HG03045 (cell line): ENCODE data around the gene CCDC93.
"Not testable (repeated sequence)": the region's sequence is repeated elsewhere in the genome, so short reads cannot be mapped to it uniquely, and the experiment has no call there.

ENCODE experiments used
- ATAC-seq: cut with Tn5 transposase; IDR thresholded peaks from one replicate; pipeline ENCODE4 v1.9.1; 2021; ENCODE audit warnings: mild to moderate bottlenecking, moderate library complexity; ENCODE audit not compliant: unreplicated experiment

Gene CCDC93

DNA sequence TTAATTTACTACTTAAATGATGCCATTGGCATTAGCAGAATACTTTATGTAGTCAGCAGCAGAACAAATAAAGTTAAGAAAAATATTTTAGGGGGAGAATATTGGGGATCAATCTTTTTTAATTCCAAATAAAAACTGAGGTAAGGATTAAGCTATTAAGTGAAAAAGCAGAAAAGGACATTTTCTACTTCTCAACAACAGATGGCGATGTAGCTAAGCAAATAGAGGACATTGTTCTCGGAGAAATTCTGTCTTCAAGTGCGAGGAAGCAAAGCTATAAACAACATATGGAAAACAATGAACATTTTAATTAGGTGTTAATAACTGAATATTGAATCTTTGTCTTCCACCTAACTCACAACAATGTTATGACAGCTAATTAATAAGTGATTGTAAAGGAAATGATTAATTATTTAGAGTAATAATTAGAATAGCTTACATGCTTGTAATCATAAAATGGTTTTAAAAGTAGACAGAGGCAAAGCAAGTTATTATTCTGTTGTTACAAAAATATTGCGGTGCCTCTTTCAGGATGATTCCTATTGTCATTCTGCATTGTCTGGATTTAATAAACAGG lies 32.9 kb upstream of the CCDC93 start:
- no peak for ATAC-seq

- no peak for ATAC-seq
Measured at GRCh38 chr2:118045286-118045685, 31.4 kb upstream of the CCDC93 start.

DNA sequence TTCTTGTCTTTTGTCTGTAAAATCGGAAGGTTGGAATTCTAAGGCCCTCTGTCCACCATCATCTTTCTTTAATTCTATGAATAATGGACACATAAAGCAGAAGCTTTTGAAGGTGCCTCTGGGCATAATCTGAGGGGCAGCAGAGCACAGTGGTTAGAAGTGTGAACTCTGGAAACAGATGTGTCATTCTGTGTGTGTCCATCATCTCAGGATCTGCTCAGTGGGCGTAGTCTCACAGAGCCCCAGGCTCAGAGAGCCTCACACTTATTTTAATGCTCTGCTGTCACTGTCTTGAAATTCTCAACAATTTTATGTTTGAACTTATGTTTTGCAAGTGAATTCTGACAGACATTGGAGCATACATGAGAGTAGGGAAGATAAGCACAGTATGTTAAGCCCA lies 31.0 kb upstream of the CCDC93 start:
- no peak for ATAC-seq

- ATAC-seq = no peak
Measured at GRCh38 chr2:118044103-118044716, 30.3 kb upstream of the CCDC93 start.

GRCh38 chr2:118040891-118041290 lies 27.0 kb upstream of the CCDC93 start:
- ATAC-seq = no peak

DNA sequence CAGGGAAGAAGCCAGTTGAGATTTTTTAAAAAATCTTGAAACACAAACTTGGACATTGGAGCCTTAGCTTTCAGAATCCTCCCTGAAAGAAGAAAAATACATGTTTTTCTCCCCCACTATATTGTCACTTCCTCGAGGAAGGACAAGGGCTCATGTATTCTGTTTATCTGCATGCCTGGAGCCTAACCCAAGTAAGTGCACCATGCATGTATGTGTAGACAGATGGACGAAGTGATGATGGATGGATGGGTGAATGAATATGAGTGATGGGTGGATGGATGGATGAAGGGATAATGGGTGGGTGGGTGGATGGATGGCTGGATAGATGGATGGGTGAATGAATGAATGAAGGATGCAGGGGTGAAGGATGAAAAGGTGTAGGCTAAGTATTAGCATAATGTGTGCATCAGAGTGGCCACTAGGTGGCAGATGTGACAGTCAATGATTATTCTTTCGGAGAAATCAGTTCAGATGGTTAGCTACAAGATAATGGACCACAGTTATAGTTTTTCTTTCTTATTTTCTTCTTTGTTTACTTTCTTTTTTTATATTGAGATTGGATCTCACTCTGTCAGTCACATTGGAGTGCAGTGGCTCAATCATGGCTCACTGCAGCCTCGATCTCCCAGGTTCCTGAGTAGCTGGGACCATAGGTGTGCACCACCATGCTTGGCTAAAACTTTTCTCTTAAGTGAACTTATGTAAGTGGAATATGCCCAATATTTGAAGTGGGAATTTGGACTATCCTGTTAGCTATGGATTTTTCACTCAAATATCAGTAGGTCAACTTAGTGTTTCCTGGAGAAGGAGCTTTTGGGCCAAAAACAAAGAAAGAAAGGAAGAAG lies 18.5 kb upstream of the CCDC93 start:
- peak; percentile 87 for ATAC-seq

- ATAC-seq = no peak
Measured at GRCh38 chr2:118031566-118031965, 17.7 kb upstream of the CCDC93 start.

DNA sequence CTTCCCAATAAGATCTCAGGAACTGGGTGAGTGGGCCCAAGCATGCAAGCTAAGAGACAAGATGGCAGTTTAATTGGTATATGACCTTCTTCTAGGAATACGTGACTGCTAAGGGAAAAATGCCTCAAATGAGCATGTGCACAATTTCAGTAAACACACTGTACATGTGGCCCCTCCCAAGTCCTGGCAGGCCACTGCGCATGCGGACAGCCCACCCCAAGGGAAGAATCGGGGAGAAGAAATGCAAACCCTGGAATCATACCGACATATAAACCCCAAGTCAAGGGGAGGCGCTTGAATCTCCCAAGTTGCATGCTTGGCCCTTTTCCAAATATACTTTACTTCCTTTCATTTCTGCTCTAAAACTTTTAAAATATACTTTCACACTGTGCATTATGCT lies 15.2 kb upstream of the CCDC93 start:
- ATAC-seq = no peak

DNA sequence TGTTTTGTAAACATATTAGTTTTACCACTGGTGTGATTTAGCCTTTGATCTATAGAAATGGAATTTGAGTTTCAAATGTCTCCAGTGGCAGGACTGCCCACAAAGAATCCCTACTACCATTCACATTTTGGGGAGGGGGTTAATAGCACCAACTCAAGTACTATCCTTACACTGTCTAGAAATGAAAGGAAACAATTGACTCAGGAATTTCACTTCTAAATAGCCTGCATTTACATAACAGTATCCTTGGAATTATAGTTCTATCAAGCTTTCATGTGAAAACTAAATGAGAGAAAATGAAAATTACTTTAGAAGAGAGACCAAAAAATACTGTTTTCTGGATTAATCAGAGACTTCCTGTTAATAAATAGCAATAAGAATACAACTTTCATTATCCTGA lies 7.5 kb upstream of the CCDC93 start:
- ATAC-seq = no peak

DNA sequence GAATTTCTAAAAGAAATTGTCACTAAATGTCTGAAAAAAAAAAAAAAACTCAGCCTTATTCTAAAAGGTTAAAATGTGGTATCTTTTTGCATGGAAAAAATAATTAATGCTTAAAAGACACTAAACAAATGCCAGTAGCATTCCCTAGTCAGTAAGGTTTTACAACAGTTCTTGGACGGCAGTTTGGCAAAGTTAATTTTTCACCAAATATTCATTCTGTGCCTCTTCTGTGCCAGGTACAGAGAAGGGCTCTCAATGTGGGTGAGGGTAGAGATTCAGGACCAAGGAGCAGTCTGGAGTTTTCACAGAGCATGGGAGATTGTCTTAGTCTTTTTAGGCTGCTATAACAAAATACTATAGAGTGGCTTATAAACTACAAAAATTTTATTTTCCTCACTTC lies 6.0 kb upstream of the CCDC93 start:
- no peak for ATAC-seq

- no peak for ATAC-seq
Measured at GRCh38 chr2:118016911-118017310, 3.0 kb upstream of the CCDC93 start.

DNA sequence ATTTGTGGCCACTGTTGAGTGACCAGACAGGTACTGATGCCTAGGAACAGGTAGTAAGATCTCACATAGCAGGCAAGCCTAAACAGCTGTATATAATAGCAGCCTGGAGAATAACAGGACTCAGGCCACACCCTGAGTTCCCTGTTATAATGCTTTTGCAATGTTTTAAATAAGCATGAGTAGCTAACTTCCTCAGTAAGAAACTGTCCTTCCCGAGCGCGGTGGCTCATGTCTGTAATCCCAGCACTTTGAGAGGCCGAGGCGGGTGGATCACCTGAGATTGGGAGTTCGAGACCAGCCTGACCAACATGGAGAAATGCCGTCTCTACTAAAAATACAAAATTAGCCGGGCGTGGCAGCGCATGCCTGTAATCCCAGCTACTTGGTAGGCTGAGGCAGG lies 1.9 kb upstream of the CCDC93 start:
- not testable (repeated sequence) for ATAC-seq

- no peak for ATAC-seq
Measured at GRCh38 chr2:118014492-118014824, 588 bp upstream of the CCDC93 start.

DNA sequence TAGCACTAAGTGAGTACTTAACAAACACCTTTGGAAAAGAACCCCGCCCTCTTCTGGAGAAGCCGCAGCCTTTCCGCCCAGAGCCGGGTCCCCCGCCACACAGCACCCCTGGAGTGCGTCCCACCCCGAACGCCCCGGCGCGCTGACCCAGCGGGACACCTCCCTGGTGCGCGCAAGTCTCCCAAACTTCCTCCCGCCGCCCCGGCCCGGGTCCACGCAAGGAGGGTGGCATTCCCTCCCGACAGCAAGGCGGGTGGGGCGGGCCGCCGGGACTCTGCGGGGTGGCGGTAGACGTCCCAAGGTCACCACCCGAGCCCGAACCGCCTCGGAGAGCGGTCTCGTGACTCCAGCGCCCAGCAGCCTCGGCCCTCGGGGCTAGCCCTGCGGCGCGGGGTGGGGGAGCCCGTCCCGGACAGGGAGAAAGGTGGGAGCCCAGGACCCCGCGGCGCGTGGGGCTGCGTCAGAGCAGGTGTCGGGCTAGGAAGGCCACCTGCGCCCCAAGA lies 598 bp downstream of the CCDC93 start:
- ATAC-seq = peak; percentile 36

DNA sequence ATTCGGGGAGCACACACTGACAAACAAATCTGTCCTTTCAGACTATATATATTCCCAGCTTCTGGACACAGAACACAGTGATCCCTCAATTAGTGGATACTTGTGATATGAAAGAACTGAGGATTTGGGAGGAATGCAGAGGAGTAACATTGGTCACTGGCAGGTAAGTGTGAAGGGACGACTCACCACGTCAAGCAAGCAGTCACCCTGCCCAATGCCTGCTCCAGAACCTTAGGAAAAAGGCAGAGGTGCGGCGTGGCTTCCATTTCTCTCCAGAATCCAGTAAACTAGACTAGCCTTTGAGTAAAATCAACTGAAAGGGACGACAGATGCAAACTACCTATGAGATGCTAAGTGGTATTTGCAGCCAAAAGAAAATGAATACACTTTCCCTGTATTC lies 1.1 kb downstream of the CCDC93 start:
- ATAC-seq = no peak

DNA sequence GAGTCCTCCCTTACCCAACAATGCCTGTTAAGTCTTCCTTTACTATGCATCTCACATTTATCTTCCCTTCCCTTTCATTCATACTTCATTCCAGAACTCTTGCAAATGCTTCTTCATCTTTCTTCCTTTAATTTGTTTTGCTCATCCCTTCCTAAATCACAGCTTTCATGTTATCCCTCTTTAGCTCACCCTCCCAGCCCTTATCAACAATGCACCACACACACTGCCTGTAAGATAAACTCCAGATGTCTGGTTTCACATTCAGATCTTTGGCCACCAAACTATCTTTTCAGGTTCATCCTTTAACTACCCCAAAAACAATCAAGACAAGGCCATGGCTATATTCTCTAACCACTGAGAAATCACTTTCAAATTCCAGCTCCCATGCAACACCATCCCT lies 3.4 kb downstream of the CCDC93 start:
- no peak for ATAC-seq

DNA sequence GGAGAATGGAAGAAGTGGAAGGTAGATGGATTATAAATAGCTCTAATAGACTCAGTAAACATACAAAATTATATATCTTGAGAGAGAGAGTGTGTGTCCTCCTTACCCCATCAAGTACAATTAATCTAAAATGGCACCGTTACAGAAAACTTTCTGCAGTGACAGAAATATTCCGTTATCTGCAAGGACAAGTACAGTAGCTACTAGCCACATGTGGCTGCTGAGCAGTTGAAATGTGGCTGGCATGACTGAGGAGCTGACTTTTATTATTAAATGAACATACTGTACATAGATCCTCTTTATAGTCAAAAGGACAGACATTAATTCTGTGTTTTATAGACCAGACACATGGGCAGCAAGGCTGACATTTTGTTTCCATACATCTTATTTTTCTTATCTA lies 7.0 kb downstream of the CCDC93 start:
- no peak for ATAC-seq

DNA sequence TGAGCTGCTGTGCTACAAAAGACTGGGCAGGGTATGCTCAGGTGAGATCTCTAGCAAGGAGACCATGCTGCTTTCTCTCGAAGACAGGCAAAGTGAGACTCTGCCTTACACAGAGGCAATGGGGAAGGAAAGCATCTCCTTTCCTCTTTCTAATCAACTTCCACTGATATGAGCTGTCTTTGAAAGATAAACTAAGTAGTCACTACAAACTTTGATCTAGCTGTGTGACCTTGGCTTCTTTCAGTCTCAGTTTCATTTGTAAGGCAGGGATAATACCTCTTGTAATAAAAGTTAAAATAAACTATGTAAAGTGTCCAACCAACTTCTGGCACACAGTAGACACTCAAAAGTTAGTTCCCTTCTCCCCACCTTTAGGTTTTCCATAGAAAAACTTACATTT lies 7.5 kb downstream of the CCDC93 start:
- no peak for ATAC-seq

GRCh38 chr2:118003396-118003824 lies 10.5 kb downstream of the CCDC93 start:
- peak; percentile 99 for ATAC-seq

- no peak for ATAC-seq
Measured at GRCh38 chr2:118000041-118000440, 13.8 kb downstream of the CCDC93 start.

GRCh38 chr2:117997872-117998454 lies 15.9 kb downstream of the CCDC93 start:
- no peak for ATAC-seq

GRCh38 chr2:117996525-117996924 lies 17.3 kb downstream of the CCDC93 start:
- no peak for ATAC-seq
